Measurements from ENCODE around the gene ARX. TPM values are rescaled to one million over a fixed set of nuclear protein-coding genes. Genes with fewer than 3 reads are reported as not detected.

Gene ARX
- total and polyA plus RNA-seq, 2 donors (not counting 3 experiments of a cell fraction or from before 2014, with no cell fraction given): not detected

DNA sequence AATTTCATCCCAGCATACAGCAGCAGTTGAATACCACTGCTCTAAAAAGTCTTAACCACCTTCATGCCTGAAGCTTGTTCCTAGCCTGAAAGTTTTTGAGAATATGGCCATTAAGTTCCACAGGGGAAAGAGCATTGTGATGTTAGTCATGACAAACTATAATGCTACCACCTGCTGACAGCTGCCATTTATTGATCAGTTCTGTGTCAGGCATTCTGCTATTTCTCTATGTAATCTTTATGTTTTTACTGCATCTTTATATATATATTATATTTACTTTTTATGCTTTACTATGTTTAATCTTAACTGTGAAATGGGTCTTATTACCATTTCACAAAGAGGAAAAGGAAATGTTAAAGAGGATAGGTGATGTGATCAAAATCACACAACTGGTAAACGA is 54.0 kb downstream of the ARX start:
- Histone ChIP-seq H3K9me3 (replicated peaks; ENCODE audit: control insufficient read depth, insufficient read depth, low read length) (no peaks in the 10 kb centered on the region), H4K20me1 (replicated peaks; ENCODE audit: control insufficient read depth, extremely low read depth, insufficient read depth, low read length) (no peaks in the 10 kb centered on the region), H3K4me1 (ENCODE audit: control insufficient read depth, extremely low read depth, insufficient read depth, low read length) (no peaks in the 10 kb centered on the region), H3K4me3 (replicated peaks in 1 of 3; ENCODE audit: insufficient read depth in 1 of 3, low read depth in 1 of 3, low read length in 3 of 3) (no peak overlapping the region), H2AFZ (ENCODE audit: low read depth, low read length) (no peak overlapping the region), H3K79me2 (ENCODE audit: control insufficient read depth, insufficient read depth, low read length) (no peaks in the 10 kb centered on the region), H3K4me2 (ENCODE audit: insufficient read depth, low read length) (no peak overlapping the region), H3K9ac (replicated peaks; ENCODE audit: extremely low read depth, insufficient read depth, low read length) (no peak overlapping the region), H3K27ac (ENCODE audit: insufficient read depth, low read depth, low read length) (no peak overlapping the region), H3K27me3 (ENCODE audit: control insufficient read depth in 2 of 2, insufficient read depth in 2 of 2, low read length in 2 of 2) (no peaks in the 10 kb centered on the region), H3K36me3 (ENCODE audit: control insufficient read depth in 2 of 2, extremely low read depth in 1 of 2, insufficient read depth in 2 of 2, low read length in 2 of 2) (no peaks in the 10 kb centered on the region), H3K9me1 (replicated peaks; ENCODE audit: control insufficient read depth, extremely low read depth, insufficient read depth, low read length) (no peaks in the 10 kb centered on the region)
- dilution Hi-C loops (cut with MboI; ENCODE audit: extremely low pct_ligation_motif_present, low sequenced_read_pairs) (no loop called here), intact Hi-C loops (cut with micrococcal nuclease) (no loop called here)
- POLR2A ChIA-PET: no interaction called here
- CTCF ChIA-PET: no interaction called here
- BruUV-seq (replicated peaks): no TSS peak
- no peak for DNase-seq (ENCODE audit: low read depth, low spot score)
- TF ChIP-seq POLR2A (IDR thresholded peaks at IDR 0.05; ENCODE audit: low read depth, low read length) (no peak), MYC (IDR thresholded peaks at IDR 0.05; ENCODE audit: low read depth, low read length) (no peak), POLR2AphosphoS5 (IDR thresholded peaks at IDR 0.05; ENCODE audit: insufficient read depth, low read depth, low read length) (no peak), CTCF (IDR thresholded peaks at IDR 0.05; ENCODE audit: extremely low read depth in 1 of 2, insufficient read depth in 1 of 2, low read depth in 1 of 2, low read length in 2 of 2) (no peak)
- FAIRE-seq: peak; percentile 43

DNA sequence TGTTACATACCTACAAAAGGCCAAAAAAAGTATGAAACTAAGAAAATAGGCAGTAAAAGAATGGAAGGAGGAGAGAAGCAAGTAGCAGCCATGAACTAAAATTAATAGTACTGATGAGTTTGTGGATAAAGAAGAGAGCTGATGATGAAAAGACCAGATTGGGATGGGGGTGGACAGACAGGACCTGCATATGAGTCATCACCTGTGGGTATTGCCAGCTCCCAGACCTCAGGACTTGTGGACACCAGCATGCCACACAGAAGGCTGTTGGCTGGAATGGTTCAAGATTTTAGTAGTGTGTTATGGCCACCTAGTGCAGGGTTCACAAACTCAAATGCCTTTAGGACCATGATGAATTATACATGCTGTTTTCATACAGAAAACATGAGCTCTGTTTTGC is 58.9 kb downstream of the ARX start:
- CTCF ChIA-PET: no interaction called here

More for the DNA sequence above, 58.9 kb downstream of the ARX start:
- H3K9me1 ChIP-seq (replicated peaks; ENCODE audit: control insufficient read depth, extremely low read depth, insufficient read depth, low read length): no peaks in the 10 kb centered on the region
- H3K9ac ChIP-seq (replicated peaks; ENCODE audit: extremely low read depth, insufficient read depth, low read length): no peak overlapping the region
- POLR2A ChIA-PET: no interaction called here
- H4K20me1 ChIP-seq (replicated peaks; ENCODE audit: control insufficient read depth, extremely low read depth, insufficient read depth, low read length): no peaks in the 10 kb centered on the region
- TF ChIP-seq POLR2AphosphoS5 (IDR thresholded peaks at IDR 0.05; ENCODE audit: insufficient read depth, low read depth, low read length): no peak
- no peak for TF ChIP-seq EZH2 (IDR thresholded peaks at IDR 0.05; ENCODE audit: borderline replicate concordance, low read depth, low read length, severe bottlenecking)
- TF ChIP-seq JUN (IDR thresholded peaks at IDR 0.05; ENCODE audit: borderline replicate concordance, insufficient read depth, insufficient read length, low read depth): no peak
- no peak for TF ChIP-seq FOS (IDR thresholded peaks at IDR 0.05; ENCODE audit: borderline replicate concordance, insufficient read depth, low read length)
- TF ChIP-seq GATA2 (IDR thresholded peaks at IDR 0.05; ENCODE audit: insufficient read depth, insufficient read length, low read depth, low read length): no peak
- no peak for TF ChIP-seq CTCF (IDR thresholded peaks at IDR 0.05; ENCODE audit: extremely low read depth in 1 of 2, insufficient read depth in 1 of 2, low read depth in 1 of 2, low read length in 2 of 2)
- no peak for TF ChIP-seq MYC (IDR thresholded peaks at IDR 0.05; ENCODE audit: low read depth, low read length)
- TF ChIP-seq MAX (IDR thresholded peaks at IDR 0.05; ENCODE audit: insufficient read depth, insufficient read length): no peak
- no peak for TF ChIP-seq POLR2A (IDR thresholded peaks at IDR 0.05; ENCODE audit: low read depth, low read length)
- no peak overlapping the region for H3K4me2 ChIP-seq (ENCODE audit: insufficient read depth, low read length)
- FAIRE-seq (no peak), DNase-seq (ENCODE audit: low read depth, low spot score) (no peak)
- H3K9me3 ChIP-seq (replicated peaks; ENCODE audit: control insufficient read depth, insufficient read depth, low read length): no peaks in the 10 kb centered on the region
- dilution Hi-C loops (cut with MboI; ENCODE audit: extremely low pct_ligation_motif_present, low sequenced_read_pairs): no loop called here
- H3K36me3 ChIP-seq (ENCODE audit: control insufficient read depth in 2 of 2, extremely low read depth in 1 of 2, insufficient read depth in 2 of 2, low read length in 2 of 2): no peaks in the 10 kb centered on the region
- intact Hi-C loops (cut with micrococcal nuclease): no loop called here
- H3K27ac ChIP-seq (ENCODE audit: insufficient read depth, low read depth, low read length): no peak overlapping the region
- no peak overlapping the region for H2AFZ ChIP-seq (ENCODE audit: low read depth, low read length)
- H3K4me3 ChIP-seq (replicated peaks in 1 of 3; ENCODE audit: insufficient read depth in 1 of 3, low read depth in 1 of 3, low read length in 3 of 3): no peak overlapping the region
- H3K4me1 ChIP-seq (ENCODE audit: control insufficient read depth, extremely low read depth, insufficient read depth, low read length): no peaks in the 10 kb centered on the region
- BruUV-seq (replicated peaks): no TSS peak
- no peaks in the 10 kb centered on the region for H3K27me3 ChIP-seq (ENCODE audit: control insufficient read depth in 2 of 2, insufficient read depth in 2 of 2, low read length in 2 of 2)
- H3K79me2 ChIP-seq (ENCODE audit: control insufficient read depth, insufficient read depth, low read length): no peaks in the 10 kb centered on the region
